CD4-positive, alpha-beta T cell treated with Interleukin-6 at 100 ng/mL for 8 hours (primary cell): ENCODE results near the gene STAP2.
"Not testable (repeated sequence)": the region's sequence is repeated elsewhere in the genome, so short reads cannot be mapped to it uniquely, and the experiment has no call there.

Experiments used
- DNase-seq: peaks from one replicate; pipeline ENCODE4 v3.0.0-alpha.2; 2020; ENCODE audit warnings: mixed read lengths, low spot score

Gene STAP2

GRCh38 chr19:4357921-4358326 lies 19.3 kb upstream of the STAP2 start:
- DNase-seq: no peak

GRCh38 chr19:4357095-4357797 lies 18.6 kb upstream of the STAP2 start:
- no peak for DNase-seq

GRCh38 chr19:4354897-4355296 lies 16.3 kb upstream of the STAP2 start:
- no peak for DNase-seq

- no peak for DNase-seq
Measured at GRCh38 chr19:4354282-4354681, 15.7 kb upstream of the STAP2 start.

- peak; percentile 61 for DNase-seq
Measured at GRCh38 chr19:4352701-4353121, 14.1 kb upstream of the STAP2 start.

- DNase-seq: no peak
Measured at GRCh38 chr19:4350726-4351125, 12.1 kb upstream of the STAP2 start.

- no peak for DNase-seq
Measured at GRCh38 chr19:4350111-4350510, 11.5 kb upstream of the STAP2 start.

GRCh38 chr19:4349225-4349624 lies 10.6 kb upstream of the STAP2 start:
- DNase-seq: not testable (repeated sequence)

- no peak for DNase-seq
Measured at GRCh38 chr19:4347521-4347920, 8.9 kb upstream of the STAP2 start.

- no peak for DNase-seq
Measured at GRCh38 chr19:4346020-4346383, 7.4 kb upstream of the STAP2 start.

- no peak for DNase-seq
Measured at GRCh38 chr19:4345342-4346019, 6.9 kb upstream of the STAP2 start.

- DNase-seq: peak; percentile 86
Measured at GRCh38 chr19:4343370-4344307, 5.0 kb upstream of the STAP2 start, which contains the start of gene MPND. MPND (plus strand) TSS chr19:4343562; CDS start chr19:4343594, 32 bp downstream.

- peak; percentile 97 for DNase-seq
Measured at GRCh38 chr19:4342615-4343369, 4.2 kb upstream of the STAP2 start.

GRCh38 chr19:4342314-4342614 lies 3.6 kb upstream of the STAP2 start:
- no peak for DNase-seq

GRCh38 chr19:4337906-4338440 lies 654 bp downstream of the STAP2 start:
- DNase-seq: no peak

- DNase-seq: no peak
Measured at GRCh38 chr19:4334929-4335570, 3.6 kb downstream of the STAP2 start.

GRCh38 chr19:4329858-4330257 lies 8.8 kb downstream of the STAP2 start:
- DNase-seq: no peak

GRCh38 chr19:4328991-4329681 lies 9.5 kb downstream of the STAP2 start:
- DNase-seq: not testable (repeated sequence)

- DNase-seq: peak; percentile 97
Measured at GRCh38 chr19:4328243-4328990, 10.2 kb downstream of the STAP2 start.

GRCh38 chr19:4327877-4328242 lies 10.8 kb downstream of the STAP2 start:
- DNase-seq: no peak
